ENCODE results near the gene TESK1. TPM values are rescaled to one million over a fixed set of nuclear protein-coding genes. Genes with fewer than 3 reads are reported as not detected.
A peak's percentile ranks its signal among the peaks of the same experiment; 100 is the strongest.
"Not testable (repeated sequence)": the region's sequence is repeated elsewhere in the genome, so short reads cannot be mapped to it uniquely, and the experiment has no call there.

TESK1 gene
- total RNA-seq, 1 experiment from 2014 or later, result 6.0 TPM

DNA sequence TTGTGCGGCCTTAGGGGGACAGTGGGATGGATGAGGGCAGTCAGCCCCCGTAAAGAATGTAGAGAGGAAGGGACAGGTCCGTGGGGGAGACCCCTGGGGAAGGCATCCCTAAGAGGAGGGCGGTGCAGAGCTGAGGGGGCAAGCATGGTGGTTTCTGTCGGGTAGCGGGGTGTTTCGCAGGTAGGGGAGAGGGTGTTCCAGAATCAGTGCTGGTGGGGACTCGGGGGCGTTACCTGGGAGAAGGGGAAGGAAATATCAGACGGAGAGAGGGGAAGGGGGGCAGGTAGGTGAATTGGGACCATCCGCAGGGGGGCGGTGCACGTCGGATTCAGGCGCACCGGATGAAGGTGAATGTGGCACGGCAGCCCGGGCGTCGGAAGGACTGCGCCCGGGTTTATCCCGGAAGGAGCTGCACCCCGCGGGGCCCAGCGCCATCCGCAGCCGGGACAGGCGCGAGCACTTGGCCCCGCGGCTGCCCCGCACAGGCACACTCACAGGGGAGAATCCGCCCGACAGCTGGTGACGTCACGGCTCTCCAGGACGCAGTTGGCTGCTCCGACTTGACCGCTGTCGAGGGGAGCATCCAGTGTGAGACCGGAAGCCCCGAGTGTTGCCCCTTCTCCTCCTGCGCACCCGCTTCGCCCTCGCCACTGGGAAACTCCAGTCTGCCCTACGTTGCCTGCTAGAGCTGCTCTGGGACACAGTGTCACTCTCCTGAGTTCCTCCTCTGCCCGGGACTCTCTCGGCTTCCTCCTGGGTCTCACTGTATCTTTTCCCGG lies 11.8 kb downstream of the TESK1 start:
- peak; percentile 87 for DNase-seq
- Histone ChIP-seq H3K4me3 (ENCODE audit: insufficient read depth, low read depth, low read length) (peak overlapping the region; percentile 57), H3K36me3 (replicated peaks; ENCODE audit: control insufficient read depth, insufficient read depth, low read length) (no peaks in the 10 kb centered on the region), H3K27me3 (ENCODE audit: control insufficient read depth, insufficient read depth, low read length) (peaks cover 39% of the 10 kb centered on the region)

GRCh38 chr9:35617548-35617947 lies 12.5 kb downstream of the TESK1 start:
- DNase-seq, result no peak
- H3K4me3 ChIP-seq (ENCODE audit: insufficient read depth, low read depth, low read length), result peak overlapping the region; percentile 57
- peaks cover 39% of the 10 kb centered on the region for H3K27me3 ChIP-seq (ENCODE audit: control insufficient read depth, insufficient read depth, low read length)
- H3K36me3 ChIP-seq (replicated peaks; ENCODE audit: control insufficient read depth, insufficient read depth, low read length), result no peaks in the 10 kb centered on the region

DNA sequence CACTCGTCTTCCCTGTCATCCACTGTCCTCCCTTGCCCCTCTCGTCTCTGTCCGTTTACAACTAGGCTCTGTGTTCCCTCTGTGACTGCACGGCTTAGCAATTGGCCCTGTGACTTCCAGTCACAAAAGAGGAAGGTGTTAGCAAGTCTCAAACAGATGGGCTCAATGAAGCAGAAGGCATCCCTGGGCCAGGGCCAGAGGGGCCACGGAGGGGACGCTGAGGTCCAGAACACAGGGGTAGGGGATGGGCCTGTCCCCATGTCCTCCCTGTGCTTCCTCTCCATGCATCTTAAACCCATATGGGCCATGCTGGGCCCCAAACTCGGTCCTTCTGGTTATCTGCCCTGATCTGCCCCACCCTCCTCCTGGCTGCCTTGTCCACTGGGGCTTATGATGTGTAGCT lies 13.3 kb downstream of the TESK1 start, which contains the start of gene CD72:
Gene CD72 (minus strand): TSS at position 89 of the 403 bp plus-strand sequence. CDS start 110 bp downstream, outside the sequence.
- Histone ChIP-seq H3K27me3 (ENCODE audit: control insufficient read depth, insufficient read depth, low read length) (peaks cover 37% of the 10 kb centered on the region), H3K36me3 (replicated peaks; ENCODE audit: control insufficient read depth, insufficient read depth, low read length) (no peaks in the 10 kb centered on the region)
- peak; percentile 15 for DNase-seq

GRCh38 chr9:35618854-35619799 lies 14.1 kb downstream of the TESK1 start:
- DNase-seq, result peak; percentile 14
- H3K4me3 ChIP-seq (ENCODE audit: insufficient read depth, low read depth, low read length), result no peak overlapping the region
- H3K27me3 ChIP-seq (ENCODE audit: control insufficient read depth, insufficient read depth, low read length), result peaks cover 37% of the 10 kb centered on the region
- H3K36me3 ChIP-seq (replicated peaks; ENCODE audit: control insufficient read depth, insufficient read depth, low read length), result no peaks in the 10 kb centered on the region

More for the DNA sequence above, 13.3 kb downstream of the TESK1 start, which contains the start of gene CD72:
- H3K4me3 ChIP-seq (ENCODE audit: insufficient read depth, low read depth, low read length), result peak within 1 kb of the TSS; percentile 57

- DNase-seq, result no peak
- peaks cover 35% of the 10 kb centered on the region for H3K27me3 ChIP-seq (ENCODE audit: control insufficient read depth, insufficient read depth, low read length)
- no peak overlapping the region for H3K4me3 ChIP-seq (ENCODE audit: insufficient read depth, low read depth, low read length)
- no peaks in the 10 kb centered on the region for H3K36me3 ChIP-seq (replicated peaks; ENCODE audit: control insufficient read depth, insufficient read depth, low read length)
Measured at GRCh38 chr9:35619800-35620158, 14.7 kb downstream of the TESK1 start.

- Histone ChIP-seq H3K36me3 (replicated peaks; ENCODE audit: control insufficient read depth, insufficient read depth, low read length) (no peaks in the 10 kb centered on the region), H3K27me3 (ENCODE audit: control insufficient read depth, insufficient read depth, low read length) (no peaks in the 10 kb centered on the region), H3K4me3 (ENCODE audit: insufficient read depth, low read depth, low read length) (no peak overlapping the region)
- no peak for DNase-seq
Measured at GRCh38 chr9:35627575-35627974, 22.5 kb downstream of the TESK1 start.

GRCh38 chr9:35628389-35628991 lies 23.4 kb downstream of the TESK1 start:
- Histone ChIP-seq H3K4me3 (ENCODE audit: insufficient read depth, low read depth, low read length) (no peak overlapping the region), H3K36me3 (replicated peaks; ENCODE audit: control insufficient read depth, insufficient read depth, low read length) (no peaks in the 10 kb centered on the region), H3K27me3 (ENCODE audit: control insufficient read depth, insufficient read depth, low read length) (no peaks in the 10 kb centered on the region)
- no peak for DNase-seq

DNA sequence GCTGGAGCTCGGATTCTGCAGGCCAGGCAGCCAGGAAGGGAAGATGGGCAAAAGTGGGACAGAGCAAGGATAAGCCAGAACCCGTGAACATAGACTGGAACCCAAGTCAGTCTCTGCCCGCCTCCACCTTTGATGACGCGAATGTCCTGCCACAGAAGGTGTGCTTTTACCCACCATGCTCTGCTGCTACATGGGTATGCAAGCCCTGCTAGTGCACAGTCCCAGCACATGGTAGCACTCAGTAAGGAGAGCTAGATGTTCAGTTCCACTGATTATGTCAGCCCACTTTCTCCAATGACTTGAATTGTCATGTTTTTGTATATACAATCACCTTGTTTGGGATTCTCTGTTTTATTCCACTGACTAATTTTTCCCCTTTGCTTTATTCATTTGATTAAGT lies 24.5 kb downstream of the TESK1 start:
- DNase-seq, result no peak
- Histone ChIP-seq H3K4me3 (ENCODE audit: insufficient read depth, low read depth, low read length) (no peak overlapping the region), H3K27me3 (ENCODE audit: control insufficient read depth, insufficient read depth, low read length) (no peaks in the 10 kb centered on the region), H3K36me3 (replicated peaks; ENCODE audit: control insufficient read depth, insufficient read depth, low read length) (no peaks in the 10 kb centered on the region)

- H3K36me3 ChIP-seq (replicated peaks; ENCODE audit: control insufficient read depth, insufficient read depth, low read length), result no peaks in the 10 kb centered on the region
- DNase-seq, result no peak
Measured at GRCh38 chr9:35635730-35636129, 30.7 kb downstream of the TESK1 start.

GRCh38 chr9:35636135-35636876 lies 31.2 kb downstream of the TESK1 start:
- no peak overlapping the region for H3K4me3 ChIP-seq (ENCODE audit: insufficient read depth, low read depth, low read length)
- H3K36me3 ChIP-seq (replicated peaks; ENCODE audit: control insufficient read depth, insufficient read depth, low read length), result no peaks in the 10 kb centered on the region
- H3K27me3 ChIP-seq (ENCODE audit: control insufficient read depth, insufficient read depth, low read length), result no peaks in the 10 kb centered on the region
- DNase-seq, result no peak

More at GRCh38 chr9:35635730-35636129, 30.7 kb downstream of the TESK1 start:
- H3K4me3 ChIP-seq (ENCODE audit: insufficient read depth, low read depth, low read length), result no peak overlapping the region
- H3K27me3 ChIP-seq (ENCODE audit: control insufficient read depth, insufficient read depth, low read length), result no peaks in the 10 kb centered on the region

DNA sequence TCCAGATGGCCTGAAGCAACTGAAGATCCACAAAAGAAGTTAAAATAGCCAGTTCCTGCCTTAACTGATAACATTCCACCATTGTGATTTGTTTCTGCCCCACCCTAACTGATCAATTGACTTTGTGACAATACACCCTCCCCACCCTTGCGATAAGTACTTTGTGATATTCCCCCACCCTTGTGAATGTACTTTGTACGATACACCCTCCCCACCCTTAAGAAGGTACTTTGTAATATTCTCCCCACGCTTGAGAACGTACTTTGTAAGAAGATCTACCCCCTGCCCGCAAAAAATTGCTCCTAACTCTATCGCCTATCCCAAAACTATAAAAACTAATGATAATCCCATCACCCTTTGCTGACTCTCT lies 31.8 kb downstream of the TESK1 start:
- not testable (repeated sequence) for H3K27me3 ChIP-seq (ENCODE audit: control insufficient read depth, insufficient read depth, low read length); H3K36me3 ChIP-seq (replicated peaks; ENCODE audit: control insufficient read depth, insufficient read depth, low read length); H3K4me3 ChIP-seq (ENCODE audit: insufficient read depth, low read depth, low read length); DNase-seq

GRCh38 chr9:35637427-35637955 lies 32.4 kb downstream of the TESK1 start:
- not testable (repeated sequence) for DNase-seq; H3K36me3 ChIP-seq (replicated peaks; ENCODE audit: control insufficient read depth, insufficient read depth, low read length); H3K27me3 ChIP-seq (ENCODE audit: control insufficient read depth, insufficient read depth, low read length); H3K4me3 ChIP-seq (ENCODE audit: insufficient read depth, low read depth, low read length)

DNA sequence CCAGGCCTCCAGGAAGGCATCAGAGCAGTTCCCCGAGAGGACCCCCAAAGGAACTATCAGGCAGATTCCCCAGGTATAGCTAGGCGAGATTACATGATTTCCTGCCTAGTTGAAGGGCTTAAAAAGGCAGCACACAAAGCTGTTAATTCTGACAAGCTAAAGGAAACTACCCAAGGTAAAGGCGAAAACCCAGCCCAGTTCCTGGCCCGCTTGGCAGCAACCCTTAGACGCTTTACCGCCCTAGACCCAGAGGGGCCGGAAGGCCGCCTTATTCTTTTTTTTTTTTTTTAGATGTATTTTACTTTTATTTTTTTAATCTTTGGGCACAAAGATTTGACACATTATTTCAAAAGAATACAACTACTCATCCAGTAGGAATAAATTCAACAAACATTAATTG lies 33.7 kb downstream of the TESK1 start:
- H3K36me3 ChIP-seq (replicated peaks; ENCODE audit: control insufficient read depth, insufficient read depth, low read length); H3K4me3 ChIP-seq (ENCODE audit: insufficient read depth, low read depth, low read length); DNase-seq; H3K27me3 ChIP-seq (ENCODE audit: control insufficient read depth, insufficient read depth, low read length): not testable (repeated sequence)

DNA sequence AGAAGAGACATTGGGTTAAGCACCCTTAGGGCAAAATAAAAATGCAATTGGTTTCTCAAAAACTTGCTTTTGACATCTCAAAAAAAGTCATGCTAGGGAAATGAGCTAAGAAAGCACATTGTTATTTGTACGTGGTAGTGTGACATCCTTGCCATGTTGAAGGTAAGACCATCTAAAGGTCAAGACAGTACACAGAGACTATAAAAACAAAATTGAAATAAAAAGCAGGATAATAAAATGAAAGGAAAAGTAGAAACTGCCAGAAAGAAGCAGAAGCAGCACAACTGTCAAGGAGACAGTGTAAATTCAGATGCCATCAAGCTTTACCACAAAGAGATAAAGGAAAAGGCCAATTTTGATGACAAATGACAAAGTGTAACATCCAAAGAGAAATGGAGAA lies 34.2 kb downstream of the TESK1 start:
- H3K27me3 ChIP-seq (ENCODE audit: control insufficient read depth, insufficient read depth, low read length); H3K36me3 ChIP-seq (replicated peaks; ENCODE audit: control insufficient read depth, insufficient read depth, low read length); DNase-seq; H3K4me3 ChIP-seq (ENCODE audit: insufficient read depth, low read depth, low read length): not testable (repeated sequence)

Measured in H7 (cell line).